Brain microvascular endothelial cell (primary cell): Measurements from ENCODE around the gene LMO1.

ENCODE experiments used
- DNase-seq: peaks from one replicate; pipeline ENCODE4 v3.0.0-alpha.2; 2020
- H3K27ac ChIP-seq: fragments of 250-450 bp; sonication (Bioruptor Pico); 2 replicates; pipeline ENCODE4 v1.5.1; 2020; ENCODE audit warnings: mild to moderate bottlenecking, moderate library complexity
- H3K27me3 ChIP-seq: fragments of 250-450 bp; sonication (Bioruptor Pico); replicated peaks from 2 replicates; pipeline ENCODE4 v1.5.1; 2020; ENCODE audit warnings: mild to moderate bottlenecking
- H3K36me3 ChIP-seq: fragments of 250-450 bp; sonication (Bioruptor Pico); replicated peaks from 2 replicates; pipeline ENCODE4 v1.5.1; 2020; ENCODE audit warnings: mild to moderate bottlenecking
- H3K4me3 ChIP-seq: 2 replicates; pipeline ENCODE4 v1.5.1; 2011; ENCODE audit warnings: low read depth, mild to moderate bottlenecking, control low read depth, low read length, moderate library complexity
- CTCF ChIP-seq: IDR thresholded peaks from 2 replicates; pipeline ENCODE4 v1.5.1; 2011; ENCODE audit warnings: low read depth, mild to moderate bottlenecking, moderate library complexity, low read length, control low read depth, inconsistent platforms; ENCODE audit errors: missing control alignments
- in situ Hi-C: cut with HindIII; loops from 2 replicates; pipeline ENCODE4 v1.10.0; 2017; ENCODE audit warnings: low sequenced_read_pairs, low pct_ligation_motif_present

LMO1 gene

GRCh38 chr11:8232849-8233606, 30.6 kb downstream of the LMO1 start:
- Histone ChIP-seq H3K27me3 (no peaks in the 10 kb centered on the region), H3K27ac (no peak overlapping the region), H3K4me3 (no peak overlapping the region), H3K36me3 (no peaks in the 10 kb centered on the region)
- no peak for TF ChIP-seq CTCF
- DNase-seq = no peak
- in situ Hi-C loops = no loop called here

- no peaks in the 10 kb centered on the region for H3K36me3 ChIP-seq
- H3K4me3 ChIP-seq = no peak overlapping the region
- H3K27ac ChIP-seq = no peak overlapping the region
- in situ Hi-C loops = no loop called here
- TF ChIP-seq CTCF = no peak
- H3K27me3 ChIP-seq = no peaks in the 10 kb centered on the region
- DNase-seq = no peak
These were observed 31.3 kb downstream of the LMO1 start for GRCh38 chr11:8232414-8232813.

- Histone ChIP-seq H3K36me3 (no peaks in the 10 kb centered on the region), H3K27ac (no peak overlapping the region), H3K4me3 (no peak overlapping the region), H3K27me3 (no peaks in the 10 kb centered on the region)
- no peak for DNase-seq
- in situ Hi-C loops = no loop called here
- no peak for TF ChIP-seq CTCF
These were observed 31.7 kb downstream of the LMO1 start for GRCh38 chr11:8231979-8232378.

GRCh38 chr11:8230921-8231847, 32.5 kb downstream of the LMO1 start:
- H3K36me3 ChIP-seq = no peaks in the 10 kb centered on the region
- DNase-seq = no peak
- no peaks in the 10 kb centered on the region for H3K27me3 ChIP-seq
- no peak for TF ChIP-seq CTCF
- no peak overlapping the region for H3K4me3 ChIP-seq
- in situ Hi-C loops = no loop called here
- no peak overlapping the region for H3K27ac ChIP-seq

- TF ChIP-seq CTCF = no peak
- Histone ChIP-seq H3K36me3 (no peaks in the 10 kb centered on the region), H3K4me3 (no peak overlapping the region), H3K27me3 (no peaks in the 10 kb centered on the region), H3K27ac (no peak overlapping the region)
- no peak for DNase-seq
- in situ Hi-C loops = no loop called here
These were observed 33.4 kb downstream of the LMO1 start for GRCh38 chr11:8230178-8230859.
